ENCODE results near the gene CERS4.
A peak's percentile ranks its signal among the peaks of the same experiment; 100 is the strongest.

CERS4 gene

DNA sequence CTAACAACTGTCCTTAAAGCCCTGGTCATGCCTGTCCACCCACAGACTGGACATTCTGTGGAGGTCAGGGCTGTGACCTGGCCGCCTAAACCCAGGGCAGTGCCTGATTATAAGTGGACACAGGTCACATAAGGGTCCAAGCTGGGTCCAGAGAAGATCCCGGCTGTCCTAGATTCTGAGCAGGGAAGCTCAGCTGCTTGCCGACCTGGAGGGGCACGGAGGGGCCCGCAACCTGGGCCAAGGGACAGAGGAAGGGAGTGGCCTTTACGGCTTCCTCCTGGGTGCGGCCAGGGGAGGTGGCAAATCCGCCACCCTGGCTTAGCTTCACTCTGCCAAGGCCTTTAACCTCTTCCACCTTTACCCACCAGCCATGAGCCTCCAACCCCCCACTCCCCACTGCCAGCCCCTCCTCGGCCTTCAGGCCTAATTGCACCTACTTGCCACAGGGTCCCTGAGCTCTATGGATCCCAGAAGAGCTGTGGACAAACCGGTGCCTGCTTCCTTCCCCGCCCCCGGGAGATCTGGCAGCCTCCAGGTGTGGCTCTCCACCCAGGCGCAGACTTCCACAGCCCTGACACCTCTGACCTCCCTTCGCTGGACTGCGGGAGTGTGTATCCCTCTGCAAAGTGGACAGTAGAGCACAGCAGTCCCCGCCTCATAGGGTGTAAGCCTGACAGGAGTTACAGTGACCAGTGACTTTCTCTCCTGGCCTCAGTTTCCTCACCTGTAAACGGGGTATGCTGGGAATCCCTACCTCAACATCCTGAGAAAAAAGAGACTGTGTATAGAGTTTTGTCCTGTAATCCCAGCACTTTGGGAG is 97.3 kb downstream of the CERS4 start:
- H3K9me2 ChIP-seq (replicated peaks; ENCODE audit: insufficient read depth, low read length): no peaks in the 10 kb centered on the region
- peak overlapping the region; percentile 83 for H3K4me3 ChIP-seq (ENCODE audit: low read length)
- peaks cover 8% of the 10 kb centered on the region for H3K36me3 ChIP-seq (replicated peaks; ENCODE audit: insufficient read depth, low read length)
- no peak for TF ChIP-seq EZH2 (optimal IDR thresholded peaks at IDR 0.05; ENCODE audit: low read depth, low read length)
- no peak for TF ChIP-seq EZH2phosphoT487 (IDR thresholded peaks at IDR 0.05; ENCODE audit: low read length)
- TF ChIP-seq CTCF (IDR thresholded peaks at IDR 0.05; ENCODE audit: low read length): no peak
- H3K4me1 ChIP-seq (ENCODE audit: low read length): peaks cover 6% of the 10 kb centered on the region
- H3K9me3 ChIP-seq (replicated peaks; ENCODE audit: insufficient read depth, low read length): no peaks in the 10 kb centered on the region
- peak overlapping the region; percentile 94 for H3K4me2 ChIP-seq (ENCODE audit: low read depth, low read length)
- no peak overlapping the region for H2AFZ ChIP-seq (ENCODE audit: low read length)
- peak overlapping the region; percentile 85; the same call in 1 of the 2 replicates for H3K9ac ChIP-seq (ENCODE audit: low read length)
- no peaks in the 10 kb centered on the region for H4K20me1 ChIP-seq (ENCODE audit: insufficient read depth, low read length)
- H3F3A ChIP-seq (ENCODE audit: insufficient read depth, low read length): peaks cover 3% of the 10 kb centered on the region; the same call in 1 of the 2 replicates
- no peak for DNase-seq
- peaks cover 52% of the 10 kb centered on the region for H3K79me2 ChIP-seq (ENCODE audit: low read length)
- H3K27me3 ChIP-seq (replicated peaks; ENCODE audit: insufficient read depth, low read length): no peaks in the 10 kb centered on the region
- H3K27ac ChIP-seq (ENCODE audit: low read length): no peak overlapping the region

- Histone ChIP-seq H3K9me3 (replicated peaks; ENCODE audit: insufficient read depth, low read length) (no peaks in the 10 kb centered on the region), H3K79me2 (ENCODE audit: low read length) (peaks cover 52% of the 10 kb centered on the region), H3K27me3 (replicated peaks; ENCODE audit: insufficient read depth, low read length) (no peaks in the 10 kb centered on the region), H3K4me2 (ENCODE audit: low read depth, low read length) (peak overlapping the region; percentile 94), H2AFZ (ENCODE audit: low read length) (peak overlapping the region; percentile 64), H4K20me1 (ENCODE audit: insufficient read depth, low read length) (no peaks in the 10 kb centered on the region), H3F3A (ENCODE audit: insufficient read depth, low read length) (peaks cover 3% of the 10 kb centered on the region; the same call in 1 of the 2 replicates), H3K27ac (ENCODE audit: low read length) (peak overlapping the region; percentile 54; the same call in 1 of the 2 replicates), H3K4me1 (ENCODE audit: low read length) (peaks cover 6% of the 10 kb centered on the region), H3K9ac (ENCODE audit: low read length) (peak overlapping the region; percentile 85), H3K9me2 (replicated peaks; ENCODE audit: insufficient read depth, low read length) (no peaks in the 10 kb centered on the region), H3K4me3 (ENCODE audit: low read length) (peak overlapping the region; percentile 83), H3K36me3 (replicated peaks; ENCODE audit: insufficient read depth, low read length) (peaks cover 8% of the 10 kb centered on the region)
- no peak for TF ChIP-seq EZH2phosphoT487 (IDR thresholded peaks at IDR 0.05; ENCODE audit: low read length)
- peak; percentile 21; the same call in 1 of the 2 replicates for TF ChIP-seq CTCF (IDR thresholded peaks at IDR 0.05; ENCODE audit: low read length)
- DNase-seq: peak; percentile 11
Observed at GRCh38 chr19:8307400-8307964, 98.3 kb downstream of the CERS4 start.

DNA sequence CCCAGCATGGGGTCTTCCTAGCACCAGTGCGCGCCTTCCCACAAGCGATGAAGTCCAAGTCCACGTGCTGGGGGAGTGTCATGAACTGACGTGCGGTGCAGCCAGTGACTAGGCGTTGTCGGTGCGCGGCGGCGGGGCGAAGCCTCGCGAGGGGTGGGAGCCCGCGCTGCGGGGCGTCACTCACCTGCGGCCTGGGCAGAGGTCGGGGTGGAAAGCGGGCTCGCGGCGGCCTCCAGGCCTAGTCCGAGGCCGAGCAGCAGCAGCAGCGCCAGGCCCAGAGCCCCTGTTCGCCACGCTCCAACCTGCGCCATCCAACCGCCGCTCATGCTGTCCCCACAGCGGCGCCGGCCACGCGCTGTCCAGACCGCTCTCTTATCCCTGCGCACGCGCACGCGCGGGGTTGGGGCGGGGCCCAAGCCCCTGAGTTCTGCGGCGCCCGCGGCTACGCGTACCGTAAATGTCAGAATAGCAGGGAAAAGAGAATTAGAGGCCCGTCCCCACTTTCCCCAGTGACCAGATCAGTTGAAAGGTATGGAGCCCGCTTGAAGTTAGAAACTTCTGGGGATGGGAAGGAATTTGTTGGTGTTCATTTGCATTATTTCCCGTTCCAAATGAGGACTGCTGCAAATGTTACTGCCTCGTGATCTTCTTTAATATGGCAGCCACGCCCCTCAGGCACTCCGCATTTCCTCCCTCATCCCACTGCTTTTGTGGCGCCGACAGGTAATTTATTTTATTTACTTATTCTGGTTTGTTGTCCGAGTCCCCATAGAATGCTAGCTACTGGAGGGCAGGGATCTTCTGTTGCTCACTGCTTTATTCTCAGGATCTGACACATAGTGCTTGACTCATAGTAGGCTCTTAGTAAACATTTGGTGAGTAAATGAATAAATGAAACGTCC is 99.0 kb downstream of the CERS4 start, which contains the start of gene CD320:
CD320 (minus strand) TSS at position 394 of the 902 bp plus-strand sequence; CDS start at position 326, 68 bp downstream.
- Histone ChIP-seq H3F3A (ENCODE audit: insufficient read depth, low read length) (peaks cover 3% of the 10 kb centered on the region; the same call in 1 of the 2 replicates), H3K79me2 (ENCODE audit: low read length) (peaks cover 52% of the 10 kb centered on the region), H3K4me1 (ENCODE audit: low read length) (peaks cover 6% of the 10 kb centered on the region), H3K9me3 (replicated peaks; ENCODE audit: insufficient read depth, low read length) (no peaks in the 10 kb centered on the region), H4K20me1 (ENCODE audit: insufficient read depth, low read length) (no peaks in the 10 kb centered on the region), H3K4me2 (ENCODE audit: low read depth, low read length) (peak within 1 kb of the TSS; percentile 94), H3K9ac (ENCODE audit: low read length) (peak within 1 kb of the TSS; percentile 85), H3K27ac (ENCODE audit: low read length) (peak within 1 kb of the TSS; percentile 54; the same call in 1 of the 2 replicates), H3K36me3 (replicated peaks; ENCODE audit: insufficient read depth, low read length) (peaks cover 8% of the 10 kb centered on the region), H3K9me2 (replicated peaks; ENCODE audit: insufficient read depth, low read length) (no peaks in the 10 kb centered on the region), H3K27me3 (replicated peaks; ENCODE audit: insufficient read depth, low read length) (no peaks in the 10 kb centered on the region), H3K4me3 (ENCODE audit: low read length) (peak within 1 kb of the TSS; percentile 83), H2AFZ (ENCODE audit: low read length) (peak within 1 kb of the TSS; percentile 64)
- DNase-seq: peak; percentile 96
- TF ChIP-seq EZH2 (optimal IDR thresholded peaks at IDR 0.05; ENCODE audit: low read depth, low read length) (no peak), CTCF (IDR thresholded peaks at IDR 0.05; ENCODE audit: low read length) (no peak), EZH2phosphoT487 (IDR thresholded peaks at IDR 0.05; ENCODE audit: low read length) (no peak)

Measured in MM.1S (cell line).